GM13976 (cell line): ENCODE data around the gene TACO1.

Source experiments
- DNase-seq: peaks from one replicate; pipeline ENCODE4 v3.0.0; 2012; ENCODE audit warnings: low spot score
- CTCF ChIP-seq: IDR thresholded peaks from 2 replicates; pipeline ENCODE4 v1.5.1; 2012; ENCODE audit warnings: borderline replicate concordance, mild to moderate bottlenecking; ENCODE audit not compliant: insufficient read depth; ENCODE audit errors: extremely low read depth, missing control alignments, control extremely low read depth
- in situ Hi-C: fragments of 300-500 bp; cut with MboI; formaldehyde crosslinking; loops from one replicate; pipeline ENCODE4 v1.12.0; 2022; ENCODE audit warnings: low sequenced_read_pairs, mixed read lengths, inconsistent platforms; ENCODE audit not compliant: unreplicated experiment

The TACO1 gene

DNA sequence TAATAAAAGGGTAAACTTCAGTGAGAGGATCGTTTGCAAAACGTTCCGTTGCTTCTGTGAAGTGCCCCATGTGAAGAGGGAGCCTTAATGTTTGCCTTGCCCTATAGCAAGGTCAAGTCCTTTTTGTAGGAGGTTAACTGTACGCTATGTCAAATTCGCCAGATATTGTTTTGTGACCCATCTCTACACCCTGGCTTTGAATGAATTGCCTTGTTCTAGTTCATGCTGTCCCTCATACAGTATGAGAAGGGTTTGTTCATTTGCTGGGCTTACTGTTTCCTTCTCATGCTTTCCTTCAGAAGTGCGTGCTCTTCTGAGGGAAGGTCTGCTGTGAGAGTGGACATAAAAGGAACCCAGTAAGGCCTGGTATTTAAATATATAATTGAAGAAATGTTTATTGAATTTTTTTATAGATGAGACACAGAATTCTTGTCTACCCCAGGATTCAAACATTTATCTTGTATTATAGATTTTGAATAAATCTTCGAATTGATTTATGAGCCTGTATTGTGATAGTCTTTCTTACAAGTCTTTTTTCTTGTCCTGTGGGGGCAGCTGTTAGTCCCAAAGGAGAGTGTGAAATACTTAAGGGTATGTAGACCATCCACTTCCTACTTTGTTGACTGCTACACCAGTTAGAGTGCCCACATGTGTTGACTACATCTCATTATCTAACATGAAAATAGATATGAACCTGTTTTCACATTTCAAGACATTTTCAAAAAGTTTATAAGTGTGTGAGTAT, 23.3 kb downstream of the TACO1 start:
- TF ChIP-seq CTCF: no peak
- in situ Hi-C loops: no loop called here
- DNase-seq: no peak

DNA sequence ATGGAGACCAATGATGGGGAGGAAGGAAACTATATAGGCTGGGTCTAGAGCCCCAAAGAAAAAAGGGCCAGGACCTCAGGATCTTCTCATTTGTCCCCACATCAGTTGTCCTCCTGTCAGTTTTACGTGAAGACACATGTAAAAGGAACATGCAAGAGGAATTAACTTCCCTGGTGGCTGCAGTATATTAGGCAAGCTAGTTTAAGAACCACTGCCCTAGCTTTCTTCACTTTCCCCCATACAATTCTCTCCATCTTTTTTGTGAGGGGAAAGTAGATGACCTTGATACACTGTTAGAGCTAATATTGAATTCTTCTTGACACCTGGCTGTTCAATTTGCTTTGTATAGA, 23.8 kb downstream of the TACO1 start:
- DNase-seq: no peak
- no peak for TF ChIP-seq CTCF
- in situ Hi-C loops: no loop called here

- no peak for TF ChIP-seq CTCF
- DNase-seq: no peak
- in situ Hi-C loops: no loop called here
These were observed 26.0 kb downstream of the TACO1 start for GRCh38 chr17:63626551-63627180.

DNA sequence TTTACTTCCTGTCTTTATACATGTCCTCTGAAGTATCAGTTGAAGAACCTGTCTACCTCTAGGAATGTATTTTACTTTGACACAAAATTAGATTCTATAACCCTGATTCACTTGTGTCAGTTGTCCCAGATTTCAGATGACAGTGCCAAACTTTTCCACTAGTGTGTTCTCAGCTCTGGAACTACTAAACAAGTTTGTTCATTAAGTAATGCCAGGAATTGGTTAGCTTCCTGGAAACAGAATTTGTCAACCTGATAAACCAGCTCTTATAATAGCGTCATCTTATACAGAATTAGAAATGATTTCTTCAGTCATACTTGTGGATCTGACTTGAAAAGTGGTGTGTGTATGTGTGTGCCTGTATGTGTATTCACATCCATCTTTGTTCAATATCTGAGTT, 28.9 kb downstream of the TACO1 start:
- no peak for DNase-seq
- TF ChIP-seq CTCF: no peak
- in situ Hi-C loops: no loop called here

- no peak for TF ChIP-seq CTCF
- no peak for DNase-seq
- in situ Hi-C loops: no loop called here
These were observed 30.4 kb downstream of the TACO1 start for GRCh38 chr17:63631062-63631461.

GRCh38 chr17:63631626-63632025, 30.9 kb downstream of the TACO1 start:
- in situ Hi-C loops: no loop called here
- DNase-seq: no peak
- TF ChIP-seq CTCF: no peak
